Subcutaneous adipose tissue (tissue), 4 donors: ENCODE measurements around the gene CLDN34. TPM values are rescaled to one million over a fixed set of nuclear protein-coding genes. Genes with fewer than 3 reads are reported as not detected.

Source experiments
- total RNA-seq, 4 donors: library from RNA; depleted of rRNA; stranded (reverse); fragments of >200 nt; gene quantifications; one replicate each; pipeline ENCODE4 v1.1.0, GENCODE V29; 2016
- TF ChIP-seq, protein P1 (sequence below): fragments of 450-650 bp; IDR thresholded peaks from one replicate; pipeline ENCODE4 v1.5.1; 2016; ENCODE audit warnings: low read depth, mild to moderate bottlenecking, control low read depth, antibody characterized with exemption, moderate library complexity

Gene CLDN34
- total RNA-seq, 4 donors from 2014 or later = not detected

GRCh38 chrX:9977635-9978034 is 10.5 kb downstream of the CLDN34 start:
- TF ChIP-seq, protein P1, sequence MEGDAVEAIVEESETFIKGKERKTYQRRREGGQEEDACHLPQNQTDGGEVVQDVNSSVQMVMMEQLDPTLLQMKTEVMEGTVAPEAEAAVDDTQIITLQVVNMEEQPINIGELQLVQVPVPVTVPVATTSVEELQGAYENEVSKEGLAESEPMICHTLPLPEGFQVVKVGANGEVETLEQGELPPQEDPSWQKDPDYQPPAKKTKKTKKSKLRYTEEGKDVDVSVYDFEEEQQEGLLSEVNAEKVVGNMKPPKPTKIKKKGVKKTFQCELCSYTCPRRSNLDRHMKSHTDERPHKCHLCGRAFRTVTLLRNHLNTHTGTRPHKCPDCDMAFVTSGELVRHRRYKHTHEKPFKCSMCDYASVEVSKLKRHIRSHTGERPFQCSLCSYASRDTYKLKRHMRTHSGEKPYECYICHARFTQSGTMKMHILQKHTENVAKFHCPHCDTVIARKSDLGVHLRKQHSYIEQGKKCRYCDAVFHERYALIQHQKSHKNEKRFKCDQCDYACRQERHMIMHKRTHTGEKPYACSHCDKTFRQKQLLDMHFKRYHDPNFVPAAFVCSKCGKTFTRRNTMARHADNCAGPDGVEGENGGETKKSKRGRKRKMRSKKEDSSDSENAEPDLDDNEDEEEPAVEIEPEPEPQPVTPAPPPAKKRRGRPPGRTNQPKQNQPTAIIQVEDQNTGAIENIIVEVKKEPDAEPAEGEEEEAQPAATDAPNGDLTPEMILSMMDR = no peak

GRCh38 chrX:9980401-9980800 is 13.2 kb downstream of the CLDN34 start:
- TF ChIP-seq, protein P1 = no peak

DNA sequence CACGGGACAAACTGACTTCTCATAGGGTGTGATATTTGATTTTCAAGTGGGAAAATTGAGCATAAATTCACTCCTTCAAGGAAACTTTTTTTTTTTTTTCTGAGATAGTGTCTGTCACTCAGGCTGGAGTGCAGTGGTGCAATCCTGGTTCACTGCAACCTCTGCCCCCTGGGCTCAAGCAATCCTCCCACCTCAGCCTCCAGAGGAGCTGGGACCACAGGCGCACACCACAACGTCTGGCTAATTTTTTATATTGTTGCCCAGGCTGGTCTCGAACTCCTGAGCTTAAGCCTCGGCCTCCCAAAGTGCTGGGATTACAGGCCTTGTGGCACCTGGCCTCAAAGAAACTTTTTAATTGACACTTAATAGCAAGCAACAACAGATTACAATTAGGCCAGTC is 13.8 kb downstream of the CLDN34 start:
- TF ChIP-seq, protein P1 = no peak

DNA sequence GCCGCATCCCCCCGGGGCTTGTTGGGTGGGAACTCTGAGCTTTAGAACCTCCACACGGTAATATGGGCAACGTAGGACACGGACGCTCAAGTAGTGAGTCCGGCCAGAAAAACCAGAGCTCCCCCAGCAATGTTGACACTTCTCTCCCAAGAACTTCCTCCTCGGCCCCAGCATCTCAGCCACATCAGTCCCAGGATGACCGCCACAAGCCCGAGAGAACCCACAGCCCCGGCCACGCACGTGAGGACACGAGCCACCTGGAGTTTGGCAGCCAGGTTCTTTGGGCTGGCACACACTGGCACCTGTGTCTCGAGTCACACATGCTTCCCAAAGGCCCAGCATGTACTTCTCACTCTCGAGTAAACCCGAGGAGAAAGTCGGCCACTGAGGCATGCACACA is 16.3 kb downstream of the CLDN34 start:
- TF ChIP-seq, protein P1 = no peak

- TF ChIP-seq, protein P1 = no peak
These were observed 16.7 kb downstream of the CLDN34 start for GRCh38 chrX:9983846-9984245.

- TF ChIP-seq, protein P1 = no peak
These were observed 21.6 kb downstream of the CLDN34 start for GRCh38 chrX:9988762-9989161.

DNA sequence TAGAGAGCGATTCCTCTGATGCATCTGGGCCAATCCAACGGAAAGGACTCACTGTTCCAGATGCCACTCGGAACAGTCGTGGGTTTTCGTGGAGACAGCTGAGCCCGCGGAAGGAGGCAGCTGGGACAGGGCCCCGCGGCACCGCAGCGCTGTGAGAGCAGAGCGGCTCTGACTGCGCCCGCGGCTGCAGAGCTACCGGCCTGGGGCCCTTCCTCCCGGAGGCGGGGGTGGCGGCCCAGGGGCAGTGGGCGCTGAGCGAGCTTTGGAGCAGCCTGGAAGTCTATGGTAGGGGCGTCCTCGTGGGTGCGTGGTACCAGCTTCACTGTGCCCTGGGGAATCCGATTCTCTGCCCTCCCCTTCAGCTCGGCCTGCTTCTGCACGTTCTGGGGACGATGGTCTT is 24.9 kb downstream of the CLDN34 start:
- TF ChIP-seq, protein P1 = no peak
